SH-SY5Y (cell line): Measurements from ENCODE around the gene SELENOM.

Source experiments
- GATA2 ChIP-seq: IDR thresholded peaks from 2 replicates; pipeline ENCODE4 v1.6.1; 2011; ENCODE audit warnings: mild to moderate bottlenecking, low read depth, low read length
- GATA3 ChIP-seq: IDR thresholded peaks from 2 replicates; pipeline ENCODE4 v1.6.1; 2011; ENCODE audit warnings: low read depth, mild to moderate bottlenecking, low read length, moderate library complexity

- no peak for TF ChIP-seq GATA2
- TF ChIP-seq GATA3, result no peak
Measured at GRCh38 chr22:31062566-31063230, 44.7 kb downstream of the SELENOM start.
